ENCODE data around the gene KDM2B. TPM values are rescaled to one million over a fixed set of nuclear protein-coding genes. Genes with fewer than 3 reads are reported as not detected.

Gene KDM2B
- total and polyA plus RNA-seq, 2 experiments from 2014 or later: 13.6 to 22.7 TPM

DNA sequence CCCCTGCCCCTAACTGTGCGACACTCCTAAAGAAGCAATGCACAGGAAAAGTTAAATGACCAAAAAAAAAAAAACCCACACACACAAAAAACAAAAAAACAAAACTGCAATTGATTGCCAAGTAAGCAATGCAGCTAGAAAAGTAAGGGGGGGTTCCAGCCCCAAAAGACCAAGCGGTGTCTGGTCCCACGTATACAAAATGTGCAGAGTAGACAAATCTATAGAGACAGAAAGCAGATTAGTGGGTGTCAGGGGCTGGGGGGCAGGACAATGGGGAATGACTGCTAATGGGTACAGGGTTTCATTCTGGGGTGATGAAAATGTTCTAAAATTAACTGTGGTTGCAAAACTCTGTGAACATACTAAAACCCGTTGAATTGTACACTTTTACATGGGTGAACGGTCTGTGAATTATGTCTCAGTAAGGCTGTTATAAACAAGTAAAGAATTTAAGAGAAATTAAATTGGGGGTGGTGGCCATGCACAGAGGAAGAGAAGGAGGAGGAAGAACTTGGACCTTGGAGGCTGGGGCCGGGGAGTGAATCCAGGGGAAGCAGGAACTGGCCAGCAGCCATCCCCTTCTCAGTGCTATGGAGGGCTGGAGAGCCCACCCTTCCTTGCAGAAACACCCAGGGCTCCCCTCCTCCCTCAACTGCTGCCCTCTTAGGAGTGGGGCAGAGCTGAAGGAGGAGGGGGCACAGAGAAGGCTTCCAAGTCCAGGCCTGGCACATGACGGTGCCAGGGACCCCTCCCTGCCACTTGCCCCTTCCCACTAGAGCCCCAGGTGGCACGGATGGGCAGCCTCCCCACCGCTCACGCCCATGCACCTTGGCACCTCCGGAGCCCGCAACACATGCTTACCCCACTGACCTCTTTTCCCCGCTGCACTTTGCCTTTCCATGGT, 45.4 kb downstream of the KDM2B start:
- 70% methylated on average over 13 of the region's 13 CpGs for WGBS (ENCODE audit: low lambda C conversion rate, missing lambda C conversion rate)
- H3K4me3 ChIP-seq: no peak overlapping the region
- H3K27me3 ChIP-seq: no peaks in the 10 kb centered on the region
- H3K9me2 ChIP-seq (replicated peaks; ENCODE audit: insufficient read depth): no peaks in the 10 kb centered on the region
- no peaks in the 10 kb centered on the region for H3K9me3 ChIP-seq (ENCODE audit: low read depth)
- no peak overlapping the region for H2AFZ ChIP-seq
- peaks cover 39% of the 10 kb centered on the region for H3K4me1 ChIP-seq (ENCODE audit: insufficient read depth)
- peak overlapping the region; percentile 100 for H3K4me2 ChIP-seq
- TF ChIP-seq EZH2phosphoT487 (IDR thresholded peaks at IDR 0.05; ENCODE audit: low read depth, severe bottlenecking, unreplicated experiment): no peak
- TF ChIP-seq EZH2 (IDR thresholded peaks at IDR 0.05; ENCODE audit: borderline replicate concordance): no peak
- TF ChIP-seq, protein P1, sequence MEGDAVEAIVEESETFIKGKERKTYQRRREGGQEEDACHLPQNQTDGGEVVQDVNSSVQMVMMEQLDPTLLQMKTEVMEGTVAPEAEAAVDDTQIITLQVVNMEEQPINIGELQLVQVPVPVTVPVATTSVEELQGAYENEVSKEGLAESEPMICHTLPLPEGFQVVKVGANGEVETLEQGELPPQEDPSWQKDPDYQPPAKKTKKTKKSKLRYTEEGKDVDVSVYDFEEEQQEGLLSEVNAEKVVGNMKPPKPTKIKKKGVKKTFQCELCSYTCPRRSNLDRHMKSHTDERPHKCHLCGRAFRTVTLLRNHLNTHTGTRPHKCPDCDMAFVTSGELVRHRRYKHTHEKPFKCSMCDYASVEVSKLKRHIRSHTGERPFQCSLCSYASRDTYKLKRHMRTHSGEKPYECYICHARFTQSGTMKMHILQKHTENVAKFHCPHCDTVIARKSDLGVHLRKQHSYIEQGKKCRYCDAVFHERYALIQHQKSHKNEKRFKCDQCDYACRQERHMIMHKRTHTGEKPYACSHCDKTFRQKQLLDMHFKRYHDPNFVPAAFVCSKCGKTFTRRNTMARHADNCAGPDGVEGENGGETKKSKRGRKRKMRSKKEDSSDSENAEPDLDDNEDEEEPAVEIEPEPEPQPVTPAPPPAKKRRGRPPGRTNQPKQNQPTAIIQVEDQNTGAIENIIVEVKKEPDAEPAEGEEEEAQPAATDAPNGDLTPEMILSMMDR (IDR thresholded peaks at IDR 0.05; ENCODE audit: poor library complexity): no peak
- no peaks in the 10 kb centered on the region for H3K79me2 ChIP-seq
- H4K20me1 ChIP-seq (ENCODE audit: insufficient read depth, poor library complexity, severe bottlenecking): no peaks in the 10 kb centered on the region
- peak overlapping the region; percentile 98 for H3K27ac ChIP-seq
- peak; percentile 34 for DNase-seq (ENCODE audit: low spot score)
- no peaks in the 10 kb centered on the region for H3K36me3 ChIP-seq (replicated peaks; ENCODE audit: insufficient read depth, low read depth)

GRCh38 chr12:121534495-121535148, 46.2 kb downstream of the KDM2B start:
- no peak overlapping the region for H2AFZ ChIP-seq
- no peak for TF ChIP-seq EZH2phosphoT487 (IDR thresholded peaks at IDR 0.05; ENCODE audit: low read depth, severe bottlenecking, unreplicated experiment)
- TF ChIP-seq, protein P1 (IDR thresholded peaks at IDR 0.05; ENCODE audit: poor library complexity): no peak
- no peak for TF ChIP-seq EZH2 (IDR thresholded peaks at IDR 0.05; ENCODE audit: borderline replicate concordance)
- H3K9me3 ChIP-seq (ENCODE audit: low read depth): no peaks in the 10 kb centered on the region
- H3K4me1 ChIP-seq (ENCODE audit: insufficient read depth): peaks cover 39% of the 10 kb centered on the region
- H4K20me1 ChIP-seq (ENCODE audit: insufficient read depth, poor library complexity, severe bottlenecking): no peaks in the 10 kb centered on the region
- no peaks in the 10 kb centered on the region for H3K27me3 ChIP-seq
- DNase-seq (ENCODE audit: low spot score): no peak
- 87% methylated on average over 14 of the region's 14 CpGs for WGBS (ENCODE audit: low lambda C conversion rate, missing lambda C conversion rate)
- no peak overlapping the region for H3K4me3 ChIP-seq
- no peaks in the 10 kb centered on the region for H3K9me2 ChIP-seq (replicated peaks; ENCODE audit: insufficient read depth)
- no peak overlapping the region for H3K27ac ChIP-seq
- no peaks in the 10 kb centered on the region for H3K79me2 ChIP-seq
- H3K4me2 ChIP-seq: no peak overlapping the region
- H3K36me3 ChIP-seq (replicated peaks; ENCODE audit: insufficient read depth, low read depth): no peaks in the 10 kb centered on the region

DNA sequence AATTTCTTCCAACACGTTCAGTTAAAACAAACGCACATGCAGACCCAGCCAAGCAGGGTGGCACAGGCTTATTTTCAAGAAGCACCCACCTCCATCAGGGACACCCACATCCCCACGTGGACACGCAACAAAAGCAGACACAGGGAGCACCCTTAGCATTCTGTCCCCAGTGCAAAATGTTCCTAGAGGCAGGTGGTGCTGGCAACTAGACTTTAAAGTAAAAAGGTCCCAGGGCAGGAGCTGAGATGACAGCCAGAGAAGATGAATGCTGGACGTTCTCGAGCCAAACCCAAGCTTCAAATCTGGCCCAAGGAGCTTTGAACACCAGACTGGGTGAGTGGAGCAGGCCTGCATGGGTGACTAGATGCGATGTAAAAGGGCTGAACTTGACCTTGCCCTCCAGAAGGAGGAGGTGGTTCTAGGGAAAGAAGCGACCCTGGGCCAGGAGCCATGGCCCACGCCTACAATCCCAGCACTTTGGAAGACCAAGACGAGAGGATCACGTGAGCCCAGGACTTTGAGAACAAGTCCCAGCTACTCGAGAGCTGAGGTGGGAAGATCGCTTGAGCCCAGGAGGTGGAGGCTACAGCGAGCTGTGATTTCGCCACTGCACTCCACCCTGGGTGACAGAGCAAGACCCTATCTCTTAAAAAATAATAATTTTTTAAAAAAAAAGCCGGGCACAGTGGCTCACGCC, 47.3 kb downstream of the KDM2B start:
- Histone ChIP-seq H3K79me2 (no peaks in the 10 kb centered on the region), H3K4me2 (no peak overlapping the region), H3K9me3 (ENCODE audit: low read depth) (no peaks in the 10 kb centered on the region), H3K9me2 (replicated peaks; ENCODE audit: insufficient read depth) (no peaks in the 10 kb centered on the region), H3K27ac (peak overlapping the region; percentile 81), H3K4me3 (no peak overlapping the region), H2AFZ (no peak overlapping the region), H4K20me1 (ENCODE audit: insufficient read depth, poor library complexity, severe bottlenecking) (no peaks in the 10 kb centered on the region), H3K4me1 (ENCODE audit: insufficient read depth) (peaks cover 35% of the 10 kb centered on the region), H3K27me3 (no peaks in the 10 kb centered on the region), H3K36me3 (replicated peaks; ENCODE audit: insufficient read depth, low read depth) (no peaks in the 10 kb centered on the region)
- no peak for DNase-seq (ENCODE audit: low spot score)
- WGBS (ENCODE audit: low lambda C conversion rate, missing lambda C conversion rate): 78% methylated on average over 17 of the region's 17 CpGs
- TF ChIP-seq EZH2phosphoT487 (IDR thresholded peaks at IDR 0.05; ENCODE audit: low read depth, severe bottlenecking, unreplicated experiment): no peak
- TF ChIP-seq, protein P1 (IDR thresholded peaks at IDR 0.05; ENCODE audit: poor library complexity): no peak
- TF ChIP-seq EZH2 (IDR thresholded peaks at IDR 0.05; ENCODE audit: borderline replicate concordance): no peak
